ENCODE measurements around the gene BAZ1A. TPM values are rescaled to one million over a fixed set of nuclear protein-coding genes. Genes with fewer than 3 reads are reported as not detected.

BAZ1A gene
- total and polyA plus RNA-seq, 2 of the 8 experiments (the other 6 are each of a cell fraction or from before 2014, with no cell fraction given): 8.0 to 23.1 TPM

DNA sequence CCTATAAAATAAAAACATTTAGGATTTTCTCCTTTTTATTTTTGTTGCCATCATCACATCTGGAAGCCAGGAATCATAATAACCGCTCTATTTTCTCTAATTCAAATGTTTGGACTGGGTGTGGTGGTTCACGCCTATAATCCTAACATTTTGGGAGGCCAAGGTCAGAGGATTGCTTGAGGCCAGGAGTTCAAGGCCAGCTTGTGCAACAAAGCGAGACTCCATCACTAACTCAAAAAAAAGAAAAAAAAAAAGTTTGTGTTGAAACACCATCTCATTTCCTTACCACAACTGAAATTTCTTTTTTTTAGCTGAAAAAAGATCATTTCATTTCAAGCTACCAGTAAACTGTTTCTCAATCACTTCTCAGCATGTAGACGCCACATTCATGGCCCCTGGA is 8.8 kb upstream of the BAZ1A start:
- no peak overlapping the region for H3K18ac ChIP-seq (ENCODE audit: extremely low read depth, low read length)
- H2AK5ac ChIP-seq (ENCODE audit: low read depth, low read length): no peak overlapping the region
- H3K56ac ChIP-seq (replicated peaks; ENCODE audit: insufficient read length, low read depth, low read length): no peak overlapping the region
- no peak overlapping the region for H3K9ac ChIP-seq (replicated peaks in 1 of 4; ENCODE audit: extremely low read depth in 1 of 4, low read depth in 3 of 4, low read length in 3 of 4)
- H3K4me1 ChIP-seq (replicated peaks in 1 of 4; ENCODE audit: control insufficient read depth in 3 of 4, insufficient read depth in 4 of 4, low read length in 3 of 4): no peaks in the 10 kb centered on the region
- H3K23ac ChIP-seq (ENCODE audit: insufficient read length): no peak overlapping the region
- CTCF ChIA-PET (ENCODE audit: partially characterized antibody): no interaction called here
- H4K5ac ChIP-seq (ENCODE audit: insufficient read length, low read depth, low read length): no peak overlapping the region
- H3K27me3 ChIP-seq (replicated peaks in 1 of 4; ENCODE audit: control insufficient read depth in 3 of 4, extremely low read depth in 1 of 4, insufficient read depth in 3 of 4, low read length in 3 of 4): no peaks in the 10 kb centered on the region
- no peak overlapping the region for H3K4me2 ChIP-seq (ENCODE audit: insufficient read depth in 1 of 2, low read depth in 2 of 2, low read length in 2 of 2)
- no peaks in the 10 kb centered on the region for H3K9me3 ChIP-seq (ENCODE audit: insufficient read depth in 2 of 2, low read depth in 1 of 2, low read length in 1 of 2)
- no peaks in the 10 kb centered on the region for H3K79me2 ChIP-seq (ENCODE audit: control insufficient read depth in 1 of 2, insufficient read depth in 2 of 2, low read length in 2 of 2)
- POLR2A ChIA-PET (ENCODE audit: partially characterized antibody): no interaction called here
- H2BK12ac ChIP-seq (ENCODE audit: low read depth, low read length): no peak overlapping the region
- H4K91ac ChIP-seq (replicated peaks; ENCODE audit: insufficient read length, low read length): no peak overlapping the region
- no peaks in the 10 kb centered on the region for H3K36me3 ChIP-seq (ENCODE audit: control insufficient read depth in 2 of 4, insufficient read depth in 4 of 4, low read length in 3 of 4)
- H2BK5ac ChIP-seq (ENCODE audit: low read depth, low read length): no peak overlapping the region
- no peak overlapping the region for H2AFZ ChIP-seq (ENCODE audit: low read length)
- WGBS, 2 experiments (ENCODE audit: extremely low coverage in 1 of 2, insufficient coverage in 1 of 2, insufficient read length in 1 of 2, insufficient replicate concordance in 2 of 2, low coverage in 1 of 2, low lambda C conversion rate in 2 of 2, missing lambda C conversion rate in 1 of 2): 95% methylated on average over 4 of the region's 4 CpGs; no CpG with 5 or more reads in 1 of the 2 experiments
- DNase-seq (ENCODE audit: low read depth in 1 of 2, low spot score in 2 of 2) (no peak), FAIRE-seq (no peak)
- H2BK15ac ChIP-seq (ENCODE audit: low read length): no peak overlapping the region
- no peak overlapping the region for H3K27ac ChIP-seq (ENCODE audit: low read depth, low read length)
- no peaks in the 10 kb centered on the region for H4K20me1 ChIP-seq (replicated peaks in 1 of 2; ENCODE audit: control insufficient read depth in 1 of 2, insufficient read depth in 2 of 2, low read length in 2 of 2)
- H3K79me1 ChIP-seq (ENCODE audit: low read depth, low read length): no peaks in the 10 kb centered on the region
- H3K14ac ChIP-seq (ENCODE audit: insufficient read length): no peak overlapping the region
- H2BK20ac ChIP-seq (ENCODE audit: low read length): no peak overlapping the region
- H3K4me3 ChIP-seq (ENCODE audit: extremely low read depth in 1 of 4, insufficient read depth in 2 of 4, low read depth in 3 of 4, low read length in 4 of 4): no peak overlapping the region
- H3K4ac ChIP-seq (replicated peaks; ENCODE audit: insufficient read length, low read depth, low read length): no peak overlapping the region
- no peak overlapping the region for H4K8ac ChIP-seq (ENCODE audit: extremely low read depth, insufficient read depth, low read length)
- H2BK120ac ChIP-seq (replicated peaks; ENCODE audit: low read depth, low read length): no peak overlapping the region
- no peaks in the 10 kb centered on the region for H3K23me2 ChIP-seq (ENCODE audit: low read depth, low read length)
- TF ChIP-seq SP4 (IDR thresholded peaks at IDR 0.05; ENCODE audit: low read length): no peak
